SIG-M5 (cell line): Measurements from ENCODE around the gene TUBGCP2.

Experiments used
- DNase-seq: peaks from one replicate; lab custom pipeline; 2025; lab: John Stamatoyannopoulos, UW

Gene TUBGCP2, protein sequence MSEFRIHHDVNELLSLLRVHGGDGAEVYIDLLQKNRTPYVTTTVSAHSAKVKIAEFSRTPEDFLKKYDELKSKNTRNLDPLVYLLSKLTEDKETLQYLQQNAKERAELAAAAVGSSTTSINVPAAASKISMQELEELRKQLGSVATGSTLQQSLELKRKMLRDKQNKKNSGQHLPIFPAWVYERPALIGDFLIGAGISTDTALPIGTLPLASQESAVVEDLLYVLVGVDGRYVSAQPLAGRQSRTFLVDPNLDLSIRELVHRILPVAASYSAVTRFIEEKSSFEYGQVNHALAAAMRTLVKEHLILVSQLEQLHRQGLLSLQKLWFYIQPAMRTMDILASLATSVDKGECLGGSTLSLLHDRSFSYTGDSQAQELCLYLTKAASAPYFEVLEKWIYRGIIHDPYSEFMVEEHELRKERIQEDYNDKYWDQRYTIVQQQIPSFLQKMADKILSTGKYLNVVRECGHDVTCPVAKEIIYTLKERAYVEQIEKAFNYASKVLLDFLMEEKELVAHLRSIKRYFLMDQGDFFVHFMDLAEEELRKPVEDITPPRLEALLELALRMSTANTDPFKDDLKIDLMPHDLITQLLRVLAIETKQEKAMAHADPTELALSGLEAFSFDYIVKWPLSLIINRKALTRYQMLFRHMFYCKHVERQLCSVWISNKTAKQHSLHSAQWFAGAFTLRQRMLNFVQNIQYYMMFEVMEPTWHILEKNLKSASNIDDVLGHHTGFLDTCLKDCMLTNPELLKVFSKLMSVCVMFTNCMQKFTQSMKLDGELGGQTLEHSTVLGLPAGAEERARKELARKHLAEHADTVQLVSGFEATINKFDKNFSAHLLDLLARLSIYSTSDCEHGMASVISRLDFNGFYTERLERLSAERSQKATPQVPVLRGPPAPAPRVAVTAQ

DNA sequence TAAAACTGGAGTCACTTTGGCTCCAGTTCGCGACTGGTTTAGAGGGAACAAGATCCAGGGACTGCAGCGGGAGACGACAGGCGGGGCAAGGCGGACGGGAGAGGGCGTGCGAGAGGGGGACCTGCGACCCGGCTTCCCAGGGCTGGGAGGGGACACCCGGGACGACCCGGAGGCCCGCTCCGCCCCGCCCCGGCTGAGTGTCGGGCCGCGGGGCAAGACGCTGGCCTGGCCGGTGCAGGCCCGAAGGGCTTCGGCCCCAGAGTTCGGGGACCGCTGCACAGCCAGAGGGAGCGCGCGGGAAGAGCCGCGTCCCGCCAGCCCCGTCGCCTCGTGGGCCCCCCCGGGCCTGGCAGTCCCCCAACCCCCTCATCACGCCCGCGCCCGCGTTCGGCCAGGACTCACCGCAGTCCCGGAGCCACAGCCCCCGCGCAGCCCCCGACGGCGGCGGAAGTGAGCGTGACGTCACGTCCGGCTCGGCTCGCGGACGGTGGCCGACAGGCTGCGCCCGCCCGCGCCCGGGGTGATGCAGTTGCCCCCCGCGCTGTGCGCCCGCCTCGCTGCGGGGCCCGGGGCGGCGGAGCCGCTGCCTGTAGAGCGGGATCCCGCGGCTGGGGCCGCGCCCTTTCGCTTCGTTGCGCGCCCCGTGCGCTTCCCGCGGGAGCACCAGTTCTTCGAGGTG, at the start of gene TUBGCP2, which contains the start of gene ZNF511:
Gene TUBGCP2, minus strand, starts transcription at position 452 of the 679 bp plus-strand sequence. CDS start 5,931 bp downstream, outside the sequence.
Gene ZNF511, plus strand, starts transcription at position 494 of the 679 bp plus-strand sequence. Its CDS starts 30 bp downstream, at position 524.
- no peak for DNase-seq

DNA sequence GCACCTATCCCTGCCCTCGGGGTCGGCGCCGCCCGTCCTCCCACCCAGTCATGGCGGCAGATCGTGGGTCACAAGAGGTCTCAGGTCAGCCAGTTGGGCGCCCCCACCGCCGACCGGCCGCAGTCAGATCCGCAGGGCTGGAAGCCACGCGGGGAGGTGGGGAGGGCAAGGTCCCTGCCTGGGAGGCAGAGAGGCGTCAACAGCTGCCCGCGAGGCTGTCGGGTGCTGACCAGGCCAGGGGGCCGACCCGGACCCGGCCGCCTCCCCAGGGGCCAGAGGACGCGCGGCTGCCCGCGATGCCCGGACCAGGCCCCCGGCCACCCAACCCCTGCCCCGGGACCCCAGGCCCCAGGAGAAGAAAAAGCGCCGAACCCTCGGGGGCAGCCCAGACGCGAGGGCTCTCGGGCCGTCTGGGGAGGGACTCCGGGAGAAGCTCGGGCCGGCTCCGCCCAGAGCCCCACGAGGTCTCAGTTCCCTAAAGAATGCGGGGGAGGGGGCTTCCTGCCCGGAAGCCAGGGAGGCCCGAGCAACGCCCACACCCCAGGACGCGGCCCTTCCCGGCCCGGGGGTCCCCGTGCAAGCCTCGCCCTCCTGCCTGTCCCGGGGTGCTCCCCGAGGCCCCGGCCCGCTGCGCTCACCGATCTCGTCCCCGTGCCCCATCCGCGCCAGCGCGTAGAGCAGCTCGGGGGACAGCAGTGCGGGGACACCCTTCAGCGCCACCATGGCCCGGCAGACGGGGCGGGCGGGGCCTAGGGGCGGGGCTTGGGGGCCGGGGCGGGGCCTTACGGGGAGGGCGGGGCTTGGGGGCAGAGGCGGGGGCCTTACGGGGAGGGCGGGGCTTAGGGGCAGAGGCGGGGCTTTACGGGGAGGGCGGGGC, 48.9 kb upstream of the TUBGCP2 start, which contains the start of gene FUOM:
Gene FUOM, minus strand, starts transcription at position 735 of the 877 bp plus-strand sequence. Its CDS starts 12 bp downstream, at position 723.
- DNase-seq = no peak

DNA sequence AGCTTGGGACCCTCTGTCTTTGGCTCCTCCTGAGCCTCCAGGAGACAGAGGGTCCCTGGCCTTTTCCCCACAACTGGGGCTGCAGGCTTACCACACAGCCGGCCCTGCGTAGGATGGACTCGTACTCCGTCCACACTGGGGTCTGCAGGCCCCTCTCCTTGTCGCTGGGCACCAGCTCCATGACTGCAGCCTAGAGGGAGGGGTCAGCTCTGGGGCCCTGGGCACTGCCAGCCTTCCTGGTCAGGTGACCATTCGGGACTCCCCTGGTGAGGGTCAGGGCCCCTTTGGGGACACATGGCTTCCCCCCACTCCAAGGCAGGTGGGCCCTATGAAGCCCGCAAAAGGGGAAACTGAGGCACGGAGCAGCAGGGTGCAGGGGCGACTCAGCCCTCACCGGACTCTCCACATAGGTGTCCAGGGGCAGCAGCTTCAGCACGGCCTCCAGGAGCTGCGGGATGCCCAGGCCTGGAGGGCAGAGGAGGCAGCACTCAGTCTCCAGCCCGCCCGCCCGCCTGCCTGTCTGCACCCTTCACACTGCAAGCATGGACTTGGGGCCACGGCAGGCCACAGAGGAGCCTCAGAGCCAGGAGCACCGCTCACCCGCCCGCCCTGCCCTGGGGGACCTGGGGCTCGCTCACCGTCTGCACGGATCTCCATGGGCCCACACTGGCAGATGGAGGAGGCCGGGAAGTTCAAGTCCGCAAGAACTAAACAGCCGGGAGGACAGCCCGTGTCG, 48.0 kb upstream of the TUBGCP2 start:
- no peak for DNase-seq

DNA sequence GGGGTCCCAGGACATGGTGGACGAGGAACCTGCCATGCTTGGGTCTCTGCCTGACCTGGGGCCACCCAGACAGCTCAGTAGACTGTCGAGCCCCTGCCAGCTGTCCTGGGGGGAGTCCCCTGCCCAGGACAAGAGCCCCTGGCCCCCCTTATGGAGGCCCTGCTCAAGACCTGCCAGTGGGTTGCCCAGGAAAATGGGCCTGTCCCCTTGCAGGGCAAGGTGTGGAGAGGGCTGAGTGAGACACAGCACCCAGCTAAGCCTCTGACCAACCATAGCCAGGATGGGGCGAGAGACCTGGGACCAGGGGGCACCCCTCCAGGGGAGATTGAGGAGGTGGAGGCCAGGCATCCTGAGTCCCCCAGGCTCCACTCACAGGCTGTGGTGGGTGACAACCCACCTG, 47.3 kb upstream of the TUBGCP2 start:
- DNase-seq = no peak

DNA sequence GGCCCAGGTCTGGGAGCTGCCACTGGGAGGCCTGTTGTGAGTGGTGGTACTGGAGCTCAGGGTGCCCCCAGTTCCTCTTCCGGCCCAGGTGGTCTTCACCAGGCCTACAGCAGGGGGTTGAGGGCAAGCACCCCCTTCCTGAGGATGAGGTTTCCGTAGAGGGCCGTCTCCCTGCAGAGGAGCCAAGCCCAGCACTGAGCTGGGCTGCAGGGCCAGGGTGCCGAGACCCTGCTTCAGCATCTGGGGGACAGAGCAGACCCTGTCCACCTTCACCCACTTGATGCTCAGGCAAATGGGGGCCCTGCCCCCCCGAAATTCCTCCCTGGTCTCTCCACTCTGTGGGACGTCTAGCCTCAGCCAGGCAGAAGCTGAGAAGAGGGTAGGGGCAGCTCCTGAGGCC, 46.6 kb upstream of the TUBGCP2 start:
- DNase-seq = no peak

DNA sequence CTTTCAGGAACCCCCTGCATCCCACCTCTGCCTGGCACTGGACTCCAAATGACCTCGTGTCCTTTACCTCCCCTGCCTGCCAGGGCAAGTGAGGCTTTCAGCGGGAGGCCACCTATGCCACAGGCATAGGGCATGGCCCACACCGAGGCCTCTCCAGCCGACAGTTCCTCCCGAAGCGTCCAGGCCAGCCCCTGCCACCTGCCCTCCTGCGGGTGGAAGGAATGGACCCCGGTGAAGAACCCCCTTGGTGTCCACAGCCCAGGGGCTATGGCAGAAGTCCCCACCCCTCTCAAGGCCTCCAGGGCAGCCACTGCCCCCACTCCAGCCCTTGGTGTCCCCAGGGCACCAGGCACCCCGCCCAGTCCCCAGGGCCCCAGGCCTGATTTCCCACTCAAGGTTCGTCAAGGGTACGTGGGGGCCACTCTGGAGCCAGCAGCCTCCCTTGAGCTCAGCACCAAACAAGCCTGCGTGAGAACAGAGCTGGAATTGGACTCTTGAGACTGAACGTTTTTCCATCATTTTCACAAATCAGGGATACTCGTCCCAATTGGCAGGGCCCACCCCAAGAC, 46.1 kb upstream of the TUBGCP2 start:
- DNase-seq = no peak

DNA sequence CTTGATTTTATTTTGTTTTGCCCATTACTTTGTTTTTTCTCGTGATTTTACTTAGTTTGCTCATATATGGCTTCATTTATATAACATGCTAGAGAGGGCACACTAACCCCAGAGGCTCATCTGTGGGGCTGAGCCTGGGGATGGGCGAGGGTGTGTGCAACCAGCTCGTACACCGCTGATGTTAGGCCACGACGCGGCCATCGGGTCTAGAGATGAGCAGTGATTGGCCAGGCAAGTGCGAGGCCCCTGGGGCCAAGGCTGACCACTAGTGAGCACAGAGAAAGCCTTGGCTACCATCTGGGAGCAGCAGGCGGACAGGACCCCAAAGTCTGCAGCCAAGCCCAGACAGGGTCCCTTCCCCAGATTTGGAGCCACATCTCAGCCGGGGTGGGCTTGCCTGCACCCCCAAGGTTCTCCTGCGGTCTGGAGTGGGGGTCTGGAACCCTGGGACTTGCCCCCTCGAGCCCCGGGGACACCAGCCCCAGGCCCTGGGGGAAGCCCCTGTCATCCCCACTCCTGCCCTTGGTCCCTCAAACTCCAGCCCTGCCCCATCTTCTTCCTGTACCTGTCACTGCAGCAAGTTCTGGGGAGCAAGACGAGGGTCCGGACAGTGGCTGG, 45.4 kb upstream of the TUBGCP2 start:
- DNase-seq = no peak

DNA sequence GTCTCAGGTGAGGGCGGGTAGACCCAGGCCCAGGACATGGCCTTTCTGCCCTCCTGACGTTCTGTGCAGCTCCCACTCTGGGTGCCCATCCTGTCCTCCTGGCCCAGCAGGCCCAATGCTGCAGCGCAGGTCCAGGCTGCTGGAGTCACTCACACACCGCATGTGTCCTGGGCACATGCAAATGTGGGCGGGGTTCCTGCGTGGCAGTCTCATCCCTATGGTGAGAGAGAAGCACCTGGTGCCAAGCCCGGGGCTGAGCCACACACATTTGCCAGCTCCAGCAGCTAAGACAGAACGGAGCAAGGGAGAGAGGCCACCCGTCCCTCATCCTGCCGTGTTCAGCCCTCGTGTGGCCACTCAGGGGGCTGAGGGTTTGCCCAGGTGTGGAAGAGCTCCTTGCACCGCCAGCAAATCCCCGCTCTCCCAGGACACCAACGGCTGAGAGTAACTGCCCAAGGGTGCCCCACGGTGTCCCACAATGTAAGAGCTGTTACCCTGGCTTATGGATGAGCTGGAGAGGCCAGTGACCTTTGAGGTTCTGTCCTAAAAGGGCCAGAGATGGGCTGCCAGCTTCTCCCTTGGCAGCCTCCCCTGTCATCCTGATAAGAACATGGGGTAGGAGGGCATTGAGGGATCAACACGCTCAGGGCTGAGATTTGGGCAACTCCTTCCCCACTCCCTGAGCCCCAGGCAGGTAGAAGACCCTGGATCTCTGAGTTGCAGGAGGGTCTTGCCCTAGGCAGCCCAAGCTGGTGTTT, 44.7 kb upstream of the TUBGCP2 start:
- DNase-seq = no peak

DNA sequence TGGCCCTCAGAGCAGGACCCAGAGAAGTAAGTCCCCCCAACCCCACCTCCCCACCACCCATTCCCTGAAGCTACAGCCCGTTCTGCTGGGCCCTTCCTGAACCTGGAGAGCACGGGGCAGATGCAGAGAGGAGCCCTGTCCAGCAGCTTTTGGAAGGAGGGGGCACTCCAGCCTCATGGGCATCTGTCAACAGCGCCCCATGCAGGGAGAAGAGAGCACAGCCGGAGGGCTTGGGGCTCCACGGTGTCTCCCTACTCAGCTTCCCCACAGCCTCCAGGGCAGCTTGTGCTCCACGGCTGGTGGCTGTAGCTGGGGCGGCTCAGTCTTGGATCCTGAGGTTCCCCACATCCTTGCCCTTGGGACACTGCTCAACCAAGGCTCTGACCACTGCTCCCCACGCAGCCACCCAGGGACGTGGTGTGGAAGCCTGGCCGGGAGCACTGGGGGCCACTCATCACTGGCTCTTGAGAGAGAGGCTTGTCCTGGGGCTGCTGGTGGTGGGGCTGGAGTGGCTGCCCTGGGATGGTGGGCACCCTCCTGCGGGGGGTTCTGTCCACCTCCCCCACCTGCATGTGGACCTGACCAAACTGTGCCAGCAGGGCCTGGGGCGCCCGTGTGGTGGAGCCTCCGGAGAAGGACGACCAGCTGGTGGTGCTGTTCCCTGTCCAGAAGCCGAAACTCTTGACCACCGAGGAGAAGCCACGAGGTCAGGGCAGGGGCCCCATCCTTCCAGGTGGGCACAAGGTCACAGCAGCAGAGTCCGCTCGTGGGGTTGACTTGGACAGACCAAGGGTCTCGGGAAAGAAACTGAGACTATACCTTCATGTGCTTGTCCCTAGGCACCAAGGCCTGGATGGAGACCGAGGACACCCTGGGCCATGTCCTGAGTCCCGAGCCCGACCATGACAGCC, 43.0 kb upstream of the TUBGCP2 start:
- no peak for DNase-seq

DNA sequence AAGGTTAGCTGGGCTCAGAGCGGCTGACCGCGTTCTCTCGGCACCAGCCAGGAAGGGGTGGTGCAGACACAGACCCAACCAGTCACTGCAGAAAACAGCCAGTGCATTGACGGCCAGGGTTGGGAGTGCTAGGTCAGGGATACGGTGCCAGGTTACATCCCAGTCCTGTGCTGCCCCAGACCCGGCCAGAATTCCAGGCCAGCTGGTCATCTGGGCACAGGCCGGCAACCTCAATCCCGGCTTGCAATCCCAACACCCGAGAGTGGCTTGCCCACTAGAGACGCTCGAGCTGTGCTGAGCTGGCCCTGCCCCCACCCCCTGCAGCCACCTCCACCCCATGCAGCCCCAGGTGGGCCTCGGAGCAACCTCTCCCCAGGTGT, 42.3 kb upstream of the TUBGCP2 start:
- no peak for DNase-seq

DNA sequence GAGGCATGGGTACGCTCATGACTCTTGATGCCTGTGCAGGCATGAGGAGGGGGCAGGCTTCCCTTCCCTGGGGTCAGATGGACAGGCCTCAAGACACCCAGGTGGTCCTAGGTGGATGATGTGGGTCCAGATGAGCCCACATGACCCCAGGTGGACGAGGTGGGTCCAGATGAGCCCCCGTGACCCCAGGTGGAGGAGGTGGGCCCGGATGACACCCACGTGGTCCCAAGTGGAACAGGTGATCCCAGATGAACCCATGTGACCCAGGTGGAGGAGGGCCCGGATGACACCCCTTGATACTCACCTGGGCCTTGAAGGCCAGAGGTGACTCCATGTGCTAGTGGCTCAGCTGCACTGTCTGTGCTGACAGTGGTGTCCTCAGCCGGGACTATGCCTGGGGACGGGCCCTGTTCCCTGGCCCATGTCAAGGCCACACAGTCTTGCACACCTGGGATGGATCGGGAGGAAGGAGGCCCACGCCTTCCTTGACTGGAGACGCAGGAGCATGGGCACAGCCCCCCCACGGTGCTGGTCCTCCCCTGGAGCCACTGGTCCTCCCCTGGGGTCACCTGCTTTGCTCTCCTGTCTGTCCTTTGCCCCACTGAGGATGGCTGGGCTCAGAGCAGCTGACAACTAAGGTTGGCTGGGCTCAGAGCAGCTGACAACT, 41.7 kb upstream of the TUBGCP2 start:
- DNase-seq = no peak

DNA sequence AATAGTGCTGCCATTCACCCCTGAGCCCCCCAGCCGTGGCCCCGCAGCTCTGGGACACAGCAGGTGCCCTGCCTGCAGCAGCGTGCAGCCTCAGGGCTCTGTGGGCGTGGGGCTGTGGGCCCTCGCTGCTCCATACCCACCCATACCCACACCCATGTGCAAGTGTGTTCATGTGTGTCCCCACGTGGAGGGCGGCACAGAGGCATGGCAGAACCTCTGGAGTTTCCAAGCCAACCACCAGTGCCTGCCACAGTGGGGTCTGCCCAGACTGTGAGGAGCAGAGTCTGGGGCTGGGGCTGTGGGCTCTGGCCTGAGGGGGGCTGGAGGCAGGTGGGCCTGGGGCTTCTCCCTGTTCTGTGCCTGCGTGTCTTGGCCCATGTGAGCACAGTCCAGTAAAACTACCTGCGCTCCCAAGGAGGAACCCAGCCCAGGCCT, 40.9 kb upstream of the TUBGCP2 start:
- DNase-seq = no peak

DNA sequence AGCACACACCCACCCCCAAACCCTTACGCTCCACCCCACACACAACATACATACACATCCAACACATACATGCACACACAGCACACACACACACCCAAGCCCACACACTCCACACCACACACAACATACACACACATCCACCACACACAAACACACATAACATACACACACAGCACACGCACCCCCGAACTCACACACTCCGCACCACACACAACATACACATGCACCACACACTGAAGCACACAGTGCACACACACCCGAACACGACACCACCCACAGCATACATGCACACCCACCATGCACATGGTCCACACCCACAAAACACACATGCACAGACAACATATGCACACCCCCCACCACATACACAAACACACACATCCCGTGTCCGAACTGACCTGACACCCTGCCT, 40.5 kb upstream of the TUBGCP2 start:
- DNase-seq = no peak

DNA sequence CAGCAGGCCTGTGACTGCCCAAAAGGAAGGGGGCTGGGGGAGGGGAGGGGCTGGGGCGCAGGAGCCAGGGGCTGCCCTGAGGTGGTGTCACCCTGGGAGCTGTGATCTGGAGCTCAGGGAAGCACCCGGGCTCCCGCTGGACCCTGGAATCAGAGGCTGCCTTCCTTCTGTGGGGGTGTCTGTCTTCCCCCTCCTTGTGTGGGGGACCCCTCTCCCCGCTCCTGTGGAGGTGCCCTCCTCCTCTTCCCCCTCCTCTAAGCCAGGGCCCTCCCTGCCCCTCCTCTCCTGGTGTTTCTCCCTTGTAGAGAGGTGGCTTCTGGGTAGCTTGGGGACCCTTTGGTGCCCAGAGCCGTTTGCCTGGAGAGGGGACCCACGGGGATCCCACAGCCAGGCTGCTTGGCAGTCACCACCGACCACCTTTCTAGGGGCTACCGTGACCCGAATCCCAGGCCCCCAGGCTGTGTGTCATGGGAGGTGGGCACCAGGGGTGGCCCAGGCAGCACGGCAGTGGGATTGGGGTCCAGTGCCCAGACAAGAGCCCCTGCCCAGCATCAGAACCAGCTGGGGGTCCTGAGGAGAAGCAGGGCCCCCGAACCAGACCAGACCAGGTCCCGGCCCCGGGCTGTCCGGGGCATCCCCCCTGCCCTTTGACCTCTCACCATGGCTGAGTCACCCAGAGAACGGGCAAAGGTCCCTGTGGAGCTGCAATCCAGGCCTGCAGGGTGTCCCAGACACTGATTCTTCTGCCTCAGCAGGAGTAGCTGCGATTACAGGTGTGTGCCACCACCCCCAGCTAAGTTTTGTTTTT, 39.2 kb upstream of the TUBGCP2 start:
- DNase-seq = no peak

DNA sequence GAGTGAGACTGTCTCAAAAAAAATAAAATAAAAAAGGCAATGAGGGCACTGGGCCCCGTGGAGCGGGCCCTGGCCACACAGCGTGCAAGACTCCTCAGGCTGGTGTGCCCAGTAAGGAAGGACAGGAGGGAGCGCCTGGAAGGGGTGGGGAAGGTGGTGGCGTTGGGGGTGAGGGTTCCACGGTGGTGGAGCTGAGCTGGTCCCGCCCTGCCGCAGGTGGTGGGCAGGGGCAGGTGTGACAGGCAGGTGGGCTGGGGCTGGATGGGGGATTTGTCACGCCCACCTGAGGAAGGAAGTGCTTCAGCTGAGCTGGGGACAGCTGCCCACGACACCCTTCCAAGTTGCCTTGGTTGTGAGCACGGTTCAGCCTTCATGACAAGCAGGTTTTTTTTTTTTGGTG, 37.7 kb upstream of the TUBGCP2 start:
- no peak for DNase-seq

DNA sequence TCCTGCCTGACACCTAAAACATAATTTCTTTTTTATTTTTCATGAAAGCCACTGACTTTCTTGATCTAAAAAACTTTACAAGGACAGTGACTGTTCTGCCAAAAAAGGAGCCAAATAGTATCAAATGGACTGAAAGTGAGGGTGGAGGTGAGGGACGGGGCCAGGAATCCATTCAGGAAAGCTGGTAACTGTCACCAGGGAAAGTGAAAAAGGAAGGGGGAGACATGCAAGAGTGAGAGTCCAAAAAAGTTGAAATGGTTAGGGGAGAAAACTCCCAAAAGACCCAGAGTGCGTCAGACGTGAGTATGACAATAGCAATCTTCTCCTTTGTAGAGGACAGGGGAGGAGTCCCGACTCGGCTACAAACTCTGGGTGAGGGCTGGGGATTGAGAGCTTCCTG, 35.6 kb upstream of the TUBGCP2 start:
- no peak for DNase-seq
